Breast epithelium (tissue), 4 donors: Measurements from ENCODE around the gene VAPA. TPM values are rescaled to one million over a fixed set of nuclear protein-coding genes. Genes with fewer than 3 reads are reported as not detected.

Experiments used
- DNase-seq, 2 donors: peaks; one replicate each; pipeline ENCODE4 v3.0.0-alpha.2; 2019; ENCODE audit warnings: low spot score in 2 of 2
- H3K27ac ChIP-seq, 2 donors: fragments of 200-600 bp; sonication (generic) in 1 of 2; one replicate each; pipeline ENCODE4 v1.5.1; 2016 to 2019; ENCODE audit warnings: mild to moderate bottlenecking in 1 of 2
- H3K27me3 ChIP-seq, 2 donors: fragments of 200-600 bp; sonication (generic) in 1 of 2; one replicate each; pipeline versions ENCODE4 v1.5.1 to v1.6.0; 2017 to 2019; ENCODE audit warnings: control low read depth in 1 of 2, mild to moderate bottlenecking in 1 of 2
- H3K36me3 ChIP-seq: fragments of 200-600 bp; one replicate; pipeline ENCODE4 v1.5.1; 2019
- H3K4me1 ChIP-seq, 2 donors: fragments of 200-600 bp; sonication (generic); one replicate each; pipeline ENCODE4 v1.5.1; 2016 to 2019; ENCODE audit warnings: control low read depth in 1 of 2
- H3K4me3 ChIP-seq, 3 donors: fragments of 200-600 bp; sonication (generic); 1 replicate in 2 of 3; 2 replicates in 1 of 3; pipeline ENCODE4 v1.5.1; 2016 to 2019; ENCODE audit warnings: mild to moderate bottlenecking in 3 of 3, moderate library complexity in 2 of 3
- H3K9me3 ChIP-seq, 2 donors: fragments of 200-600 bp; sonication (generic) in 1 of 2; one replicate each; pipeline ENCODE4 v1.5.1; 2016 to 2019; ENCODE audit warnings: control low read depth in 1 of 2
- POLR2A ChIP-seq: fragments of 450-650 bp; IDR thresholded peaks from one replicate; pipeline ENCODE4 v1.6.1; 2016; ENCODE audit warnings: antibody characterized with exemption, mild to moderate bottlenecking, moderate library complexity
- POLR2AphosphoS5 ChIP-seq, 3 donors: sonication (generic); formaldehyde crosslinking; IDR thresholded peaks; one replicate each; pipeline ENCODE4 v1.6.1; 2017; ENCODE audit warnings: antibody characterized with exemption in 3 of 3
- intact Hi-C: fragments of 100-400 bp; cut with DNase I; formaldehyde crosslinking; loops from one replicate; pipeline ENCODE4 v1.15.1; 2023; ENCODE audit warnings: low total_unique reads
- total RNA-seq, 3 donors: library from RNA; depleted of rRNA; stranded (reverse); fragments of >200 nt; gene quantifications; one replicate each; pipeline ENCODE4 v1.1.0, GENCODE V29; 2016
- TF ChIP-seq, protein P1 (sequence below), 3 donors: fragments of 450-650 bp; IDR thresholded peaks; one replicate each; pipeline ENCODE4 v1.5.1; 2016 to 2017; ENCODE audit warnings: antibody characterized with exemption in 3 of 3, mild to moderate bottlenecking in 3 of 3, moderate library complexity in 3 of 3

The VAPA gene
- total RNA-seq, 3 donors from 2014 or later = 235 to 263 (median 260) TPM

DNA sequence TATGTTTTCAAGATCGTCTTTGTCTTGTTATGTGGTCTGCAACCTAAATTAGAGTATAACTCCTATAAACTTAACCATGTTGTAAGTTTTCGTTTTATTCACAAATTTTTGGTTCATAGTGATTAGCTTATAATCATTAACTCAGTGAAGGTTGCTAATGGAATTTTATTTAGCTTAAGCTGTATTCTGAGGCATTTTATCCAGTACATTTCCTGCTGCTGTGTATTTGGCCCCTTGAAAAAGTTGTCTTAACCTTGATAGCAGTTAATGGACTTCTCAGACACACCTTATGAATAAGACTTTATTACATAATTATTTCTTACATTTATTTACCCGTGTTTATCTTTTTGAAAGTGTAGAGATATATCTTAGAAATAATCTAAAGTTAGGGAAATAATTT lies 20.5 kb downstream of the VAPA start:
- no peaks in the 10 kb centered on the region for H3K9me3 ChIP-seq
- TF ChIP-seq, protein P1, sequence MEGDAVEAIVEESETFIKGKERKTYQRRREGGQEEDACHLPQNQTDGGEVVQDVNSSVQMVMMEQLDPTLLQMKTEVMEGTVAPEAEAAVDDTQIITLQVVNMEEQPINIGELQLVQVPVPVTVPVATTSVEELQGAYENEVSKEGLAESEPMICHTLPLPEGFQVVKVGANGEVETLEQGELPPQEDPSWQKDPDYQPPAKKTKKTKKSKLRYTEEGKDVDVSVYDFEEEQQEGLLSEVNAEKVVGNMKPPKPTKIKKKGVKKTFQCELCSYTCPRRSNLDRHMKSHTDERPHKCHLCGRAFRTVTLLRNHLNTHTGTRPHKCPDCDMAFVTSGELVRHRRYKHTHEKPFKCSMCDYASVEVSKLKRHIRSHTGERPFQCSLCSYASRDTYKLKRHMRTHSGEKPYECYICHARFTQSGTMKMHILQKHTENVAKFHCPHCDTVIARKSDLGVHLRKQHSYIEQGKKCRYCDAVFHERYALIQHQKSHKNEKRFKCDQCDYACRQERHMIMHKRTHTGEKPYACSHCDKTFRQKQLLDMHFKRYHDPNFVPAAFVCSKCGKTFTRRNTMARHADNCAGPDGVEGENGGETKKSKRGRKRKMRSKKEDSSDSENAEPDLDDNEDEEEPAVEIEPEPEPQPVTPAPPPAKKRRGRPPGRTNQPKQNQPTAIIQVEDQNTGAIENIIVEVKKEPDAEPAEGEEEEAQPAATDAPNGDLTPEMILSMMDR (IDR thresholded peaks at IDR 0.05) = no peak
- TF ChIP-seq POLR2A (no peak), POLR2AphosphoS5 (IDR thresholded peaks at IDR 0.05) (no peak)
- H3K27ac ChIP-seq = no peak overlapping the region
- DNase-seq = no peak
- H3K36me3 ChIP-seq = no peaks in the 10 kb centered on the region
- intact Hi-C loops = no loop called here
- H3K4me3 ChIP-seq = no peak overlapping the region
- H3K27me3 ChIP-seq = no peaks in the 10 kb centered on the region
- peaks cover 0 to 10% of the 10 kb centered on the region in 2 donors for H3K4me1 ChIP-seq

GRCh38 chr18:9941103-9941502 lies 27.3 kb downstream of the VAPA start:
- no peaks in the 10 kb centered on the region for H3K4me1 ChIP-seq
- H3K27me3 ChIP-seq = no peaks in the 10 kb centered on the region
- H3K9me3 ChIP-seq = no peaks in the 10 kb centered on the region
- no peak overlapping the region for H3K4me3 ChIP-seq
- intact Hi-C loops = no loop called here
- DNase-seq = no peak
- no peak for TF ChIP-seq POLR2AphosphoS5 (IDR thresholded peaks at IDR 0.05)
- TF ChIP-seq, protein P1 (IDR thresholded peaks at IDR 0.05) = no peak
- no peak for TF ChIP-seq POLR2A
- H3K36me3 ChIP-seq = no peaks in the 10 kb centered on the region
- H3K27ac ChIP-seq = no peak overlapping the region

- intact Hi-C loops = no loop called here
- no peaks in the 10 kb centered on the region for H3K27me3 ChIP-seq
- TF ChIP-seq, protein P1 (IDR thresholded peaks at IDR 0.05) = no peak
- TF ChIP-seq POLR2A = no peak
- no peak for TF ChIP-seq POLR2AphosphoS5 (IDR thresholded peaks at IDR 0.05)
- H3K9me3 ChIP-seq = no peaks in the 10 kb centered on the region
- no peak for DNase-seq
- H3K27ac ChIP-seq = no peak overlapping the region
- no peaks in the 10 kb centered on the region for H3K4me1 ChIP-seq
- H3K36me3 ChIP-seq = no peaks in the 10 kb centered on the region
- no peak overlapping the region for H3K4me3 ChIP-seq
Observed at GRCh38 chr18:9941660-9942059, 27.8 kb downstream of the VAPA start.

- no peak for DNase-seq
- Histone ChIP-seq H3K36me3 (peaks cover 4% of the 10 kb centered on the region), H3K27me3 (no peaks in the 10 kb centered on the region), H3K9me3 (no peaks in the 10 kb centered on the region), H3K4me3 (no peak overlapping the region), H3K27ac (no peak overlapping the region), H3K4me1 (no peaks in the 10 kb centered on the region)
- TF ChIP-seq, protein P1 (IDR thresholded peaks at IDR 0.05) = no peak
- no peak for TF ChIP-seq POLR2A
- no peak for TF ChIP-seq POLR2AphosphoS5 (IDR thresholded peaks at IDR 0.05)
- intact Hi-C loops = no loop called here
Observed at GRCh38 chr18:9943311-9943710, 29.5 kb downstream of the VAPA start.

DNA sequence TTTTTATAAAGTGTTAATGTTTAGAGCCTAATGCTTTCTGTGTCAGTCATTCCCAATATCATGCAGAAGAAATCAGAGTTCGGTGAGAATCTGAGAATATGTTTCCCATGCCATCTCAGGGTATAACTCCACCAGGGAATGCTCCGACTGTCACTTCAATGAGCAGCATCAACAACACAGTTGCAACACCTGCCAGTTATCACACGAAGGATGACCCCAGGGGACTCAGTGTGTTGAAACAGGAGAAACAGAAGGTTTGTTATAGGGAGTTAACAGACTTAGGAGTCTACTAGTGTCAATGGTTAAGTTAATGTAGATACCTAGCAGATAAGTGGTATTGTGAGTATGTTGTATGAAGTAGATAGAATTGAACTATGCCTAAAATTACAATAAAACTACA lies 31.0 kb downstream of the VAPA start:
- Histone ChIP-seq H3K27me3 (no peaks in the 10 kb centered on the region), H3K4me3 (no peak overlapping the region), H3K27ac (no peak overlapping the region), H3K9me3 (no peaks in the 10 kb centered on the region), H3K36me3 (peaks cover 4% of the 10 kb centered on the region), H3K4me1 (no peaks in the 10 kb centered on the region)
- TF ChIP-seq POLR2AphosphoS5 (IDR thresholded peaks at IDR 0.05) (no peak), POLR2A (no peak)
- TF ChIP-seq, protein P1 (IDR thresholded peaks at IDR 0.05) = no peak
- intact Hi-C loops = no loop called here
- DNase-seq = no peak
